A673 (cell line): ENCODE data around the gene RGPD4. TPM values are rescaled to one million over a fixed set of nuclear protein-coding genes. Genes with fewer than 3 reads are reported as not detected.
"Not testable (repeated sequence)": the region's sequence is repeated elsewhere in the genome, so short reads cannot be mapped to it uniquely, and the experiment has no call there.

Source experiments
- Bru-seq: library from RNA; stranded (reverse); fragments of 400-500 nt; gene quantifications from one replicate; lab custom pipeline; 2021; lab: Mats Ljungman, UMichigan
- BruChase-seq, 2 experiments: library from RNA; stranded (reverse); fragments of 400-500 nt; gene quantifications; one replicate each; lab custom pipeline; 2021; lab: Mats Ljungman, UMichigan
- BruUV-seq: library from RNA; stranded (reverse); fragments of 400-500 nt; replicated peaks from 2 replicates; lab custom pipeline; 2021; lab: Mats Ljungman, UMichigan
- CTCF ChIA-PET: fragments of 300-600 bp; sonication (Branson Sonifier 250); formaldehyde crosslinking; loops from one replicate; lab custom pipeline; 2022; ENCODE audit warnings: antibody characterized with exemption; lab: Charles Lee
- POLR2A ChIA-PET: fragments of 300-600 bp; sonication (Branson Sonifier 250); formaldehyde crosslinking; loops from one replicate; lab custom pipeline; 2022; ENCODE audit warnings: antibody characterized with exemption; ENCODE audit not compliant: low non-redundant PET; lab: Charles Lee
- DNase-seq: peaks from one replicate; pipeline ENCODE4 v3.0.0-alpha.2; 2015; ENCODE audit warnings: low spot score
- H3K27ac ChIP-seq: fragments of 200-600 bp; sonication (generic); 2 replicates; pipeline ENCODE4 v1.5.1; 2016; ENCODE audit warnings: mixed run types, low read depth, mild to moderate bottlenecking, mixed read lengths, antibody characterized with exemption, low read length; ENCODE audit not compliant: poor library complexity, severe bottlenecking
- H3K27me3 ChIP-seq: fragments of 200-600 bp; sonication (generic); replicated peaks from 2 replicates; pipeline ENCODE4 v1.6.1; 2017; ENCODE audit warnings: mixed run types, low read depth, mild to moderate bottlenecking, mixed read lengths, antibody characterized with exemption, low read length; ENCODE audit not compliant: insufficient read depth, poor library complexity
- H3K36me3 ChIP-seq: fragments of 200-600 bp; sonication (generic); 2 replicates; pipeline ENCODE4 v1.6.1; 2016; ENCODE audit warnings: mixed run types, mild to moderate bottlenecking, mixed read lengths, antibody characterized with exemption, low read length; ENCODE audit not compliant: insufficient read depth, poor library complexity, severe bottlenecking
- H3K4me1 ChIP-seq: fragments of 200-600 bp; sonication (generic); 2 replicates; pipeline ENCODE4 v1.6.1; 2017; ENCODE audit warnings: mixed run types, mild to moderate bottlenecking, mixed read lengths, antibody characterized with exemption, low read length; ENCODE audit not compliant: insufficient read depth, poor library complexity, severe bottlenecking
- H3K4me3 ChIP-seq: fragments of 200-600 bp; sonication (generic); 2 replicates; pipeline ENCODE4 v1.5.1; 2016; ENCODE audit warnings: low read depth, mixed run types, mild to moderate bottlenecking, mixed read lengths, low read length; ENCODE audit not compliant: poor library complexity, severe bottlenecking
- H3K9me3 ChIP-seq: fragments of 200-600 bp; sonication (generic); 2 replicates; pipeline ENCODE4 v1.6.1; 2016; ENCODE audit warnings: mixed run types, low read depth, mild to moderate bottlenecking, mixed read lengths, antibody characterized with exemption, low read length; ENCODE audit not compliant: poor library complexity, severe bottlenecking
- CTCF ChIP-seq: fragments of 300-800, 200-600 bp; sonication (generic); conservative IDR thresholded peaks from 2 replicates; pipeline ENCODE4 v1.5.1; 2017; ENCODE audit warnings: low read depth, mild to moderate bottlenecking, antibody characterized with exemption, low read length, moderate library complexity, mixed read lengths
- EZH2 ChIP-seq: fragments of 200-600 bp; sonication (generic); IDR thresholded peaks from 2 replicates; pipeline ENCODE4 v1.6.1; 2017; ENCODE audit warnings: borderline replicate concordance, low read depth, mild to moderate bottlenecking, mixed read lengths, antibody characterized with exemption, low read length; ENCODE audit not compliant: poor library complexity, severe bottlenecking
- intact Hi-C: fragments of 100-400 bp; cut with micrococcal nuclease; formaldehyde crosslinking; loops from one replicate; pipeline ENCODE4 v1.10.0; 2022; ENCODE audit not compliant: unreplicated experiment
- long read RNA-seq: library from polyadenylated mRNA; stranded (forward); transcript quantifications from one replicate; pipeline ENCODE4 v2.0.0, GENCODE V29; 2022
- total RNA-seq: library from RNA; stranded (reverse); gene quantifications from 2 replicates; pipeline ENCODE4 v1.2.3, GENCODE V29; 2021

RGPD4 gene
- total RNA-seq (not detected in 2 replicates), Bru-seq, nascent RNA (percentile 24 among the genes with signal in this experiment), BruChase-seq, experiment 1, labeled RNA remaining after a 2-hour chase (percentile 23 among the genes with signal in this experiment), BruChase-seq, experiment 2, labeled RNA remaining after a 6-hour chase (percentile 22 among the genes with signal in this experiment)
- long read RNA-seq: 0 reads

GRCh38 chr2:107826749-107827148 lies at the start of gene RGPD4:
RGPD4 (plus strand) TSS chr2:107826892; CDS start chr2:107827014, 122 bp downstream.
- BruUV-seq, H3K4me3 ChIP-seq, H3K36me3 ChIP-seq, POLR2A ChIA-PET, H3K27me3 ChIP-seq, H3K9me3 ChIP-seq, DNase-seq, H3K27ac ChIP-seq, H3K4me1 ChIP-seq, CTCF ChIA-PET, intact Hi-C loops: not testable (repeated sequence)

GRCh38 chr2:107777974-107778373 lies 48.7 kb upstream of the RGPD4 start:
- Histone ChIP-seq H3K4me3 (no peak overlapping the region), H3K36me3 (no peaks in the 10 kb centered on the region), H3K27ac (no peak overlapping the region), H3K9me3 (no peaks in the 10 kb centered on the region), H3K4me1 (no peaks in the 10 kb centered on the region), H3K27me3 (no peaks in the 10 kb centered on the region)
- no TSS peak for BruUV-seq
- intact Hi-C loops: no loop called here
- POLR2A ChIA-PET: no interaction called here
- DNase-seq: no peak
- TF ChIP-seq EZH2: no peak
- no peak for TF ChIP-seq CTCF
- CTCF ChIA-PET: no interaction called here

- CTCF ChIA-PET: no interaction called here
- H3K27me3 ChIP-seq: no peaks in the 10 kb centered on the region
- H3K4me1 ChIP-seq: no peaks in the 10 kb centered on the region
- no peak overlapping the region for H3K27ac ChIP-seq
- H3K9me3 ChIP-seq: no peaks in the 10 kb centered on the region
- intact Hi-C loops: no loop called here
- POLR2A ChIA-PET: no interaction called here
- no peak for DNase-seq
- H3K36me3 ChIP-seq: no peaks in the 10 kb centered on the region
- no peak overlapping the region for H3K4me3 ChIP-seq
- BruUV-seq: no TSS peak
- TF ChIP-seq EZH2 (no peak), CTCF (no peak)
Observed at GRCh38 chr2:107785756-107786155, 40.9 kb upstream of the RGPD4 start.

GRCh38 chr2:107790837-107791236 lies 35.9 kb upstream of the RGPD4 start:
- no TSS peak for BruUV-seq

More at GRCh38 chr2:107790837-107791236, 35.9 kb upstream of the RGPD4 start:
- H3K4me1 ChIP-seq: no peaks in the 10 kb centered on the region
- H3K27ac ChIP-seq: no peak overlapping the region
- POLR2A ChIA-PET: no interaction called here
- H3K36me3 ChIP-seq: no peaks in the 10 kb centered on the region
- H3K9me3 ChIP-seq: no peaks in the 10 kb centered on the region
- intact Hi-C loops: no loop called here
- CTCF ChIA-PET: no interaction called here
- no peak overlapping the region for H3K4me3 ChIP-seq
- TF ChIP-seq CTCF: no peak
- TF ChIP-seq EZH2: no peak
- no peak for DNase-seq
- no peaks in the 10 kb centered on the region for H3K27me3 ChIP-seq
